Fibroblast of lung (primary cell): ENCODE results near the gene OXT. TPM values are rescaled to one million over a fixed set of nuclear protein-coding genes. Genes with fewer than 3 reads are reported as not detected.
"Not testable (repeated sequence)": the region's sequence is repeated elsewhere in the genome, so short reads cannot be mapped to it uniquely, and the experiment has no call there.

ENCODE experiments used
- DNase-seq, 2 donors: peaks; one replicate each; pipeline versions ENCODE4 v3.0.0 to v3.0.0-alpha.2; 2010; ENCODE audit warnings: low read depth in 2 of 2
- H2AFZ ChIP-seq: 2 replicates; pipeline ENCODE4 v1.5.1; 2012; ENCODE audit warnings: low read length, control low read depth, inconsistent platforms
- H3K27ac ChIP-seq: 2 replicates; pipeline ENCODE4 v1.5.1; 2011; ENCODE audit warnings: low read length, control low read depth; ENCODE audit not compliant: insufficient read depth
- H3K27me3 ChIP-seq: 2 replicates; pipeline ENCODE4 v1.5.1; 2011; ENCODE audit warnings: mild to moderate bottlenecking, low read length; ENCODE audit not compliant: control insufficient read depth, insufficient read depth
- H3K36me3 ChIP-seq: 2 replicates; pipeline ENCODE4 v1.5.1; 2011; ENCODE audit warnings: low read length; ENCODE audit not compliant: control insufficient read depth, insufficient read depth
- H3K4me1 ChIP-seq: 2 replicates; pipeline ENCODE4 v1.5.1; 2011; ENCODE audit warnings: low read length; ENCODE audit not compliant: control insufficient read depth, insufficient read depth; ENCODE audit errors: extremely low read depth
- H3K4me2 ChIP-seq: 2 replicates; pipeline ENCODE4 v1.5.1; 2011; ENCODE audit warnings: low read length, control low read depth; ENCODE audit not compliant: insufficient read depth; ENCODE audit errors: extremely low read depth
- H3K4me3 ChIP-seq, 4 experiments: fragments of 200-600 bp in 1 of 4; sonication (generic) in 1 of 4; replicated peaks in 1 of 4; 2 replicates each; pipeline ENCODE4 v1.5.1; 2011 to 2016; ENCODE audit warnings: low read length in 4 of 4, low read depth in 3 of 4, mild to moderate bottlenecking in 3 of 4, control low read depth in 2 of 4, inconsistent platforms in 1 of 4, mixed read lengths in 1 of 4; ENCODE audit not compliant: insufficient read depth in 1 of 4; ENCODE audit errors: control extremely low read depth in 1 of 4
- H3K79me2 ChIP-seq: 2 replicates; pipeline ENCODE4 v1.5.1; 2012; ENCODE audit warnings: mild to moderate bottlenecking, low read length, inconsistent platforms; ENCODE audit not compliant: control insufficient read depth, insufficient read depth
- H3K9ac ChIP-seq: 2 replicates; pipeline ENCODE4 v1.5.1; 2011; ENCODE audit warnings: mild to moderate bottlenecking, low read length, control low read depth; ENCODE audit not compliant: insufficient read depth
- H3K9me3 ChIP-seq: 2 replicates; pipeline ENCODE4 v1.5.1; 2012; ENCODE audit warnings: low read depth, low read length; ENCODE audit not compliant: control insufficient read depth, insufficient read depth
- H4K20me1 ChIP-seq: 2 replicates; pipeline ENCODE4 v1.5.1; 2011; ENCODE audit warnings: low read length; ENCODE audit not compliant: control insufficient read depth, insufficient read depth; ENCODE audit errors: extremely low read depth
- EZH2 ChIP-seq: IDR thresholded peaks from 2 replicates; pipeline ENCODE4 v1.5.1; 2012; ENCODE audit warnings: low read length, control low read depth, mild to moderate bottlenecking; ENCODE audit errors: missing control alignments
- polyA plus RNA-seq, 2 donors: library from polyadenylated mRNA; depleted of rRNA in 1 of 2; stranded (reverse) in 1 of 2; unstranded in 1 of 2; fragments of >200 nt; gene quantifications; 2 replicates each; pipeline ENCODE4 v1.2.1, GENCODE V29; 2011 to 2012; ENCODE audit warnings: missing spikeins in 1 of 2
- total RNA-seq: library from RNA; depleted of rRNA; stranded (reverse); fragments of >200 nt; gene quantifications from 2 replicates; pipeline ENCODE4 v1.2.1, GENCODE V29; 2014
- TF ChIP-seq, protein P1 (sequence below), 2 donors: IDR thresholded peaks in 1 of 2; conservative IDR thresholded peaks in 1 of 2; 1 replicate in 1 of 2; 2 replicates in 1 of 2; pipeline ENCODE4 v1.5.1; 2011 to 2012; ENCODE audit warnings: low read length in 2 of 2, control low read depth in 1 of 2, inconsistent platforms in 1 of 2, low read depth in 1 of 2, mild to moderate bottlenecking in 1 of 2

The OXT gene
- total and polyA plus RNA-seq, 2 donors (not counting 1 experiment from before 2014, with no cell fraction given) = not detected

DNA sequence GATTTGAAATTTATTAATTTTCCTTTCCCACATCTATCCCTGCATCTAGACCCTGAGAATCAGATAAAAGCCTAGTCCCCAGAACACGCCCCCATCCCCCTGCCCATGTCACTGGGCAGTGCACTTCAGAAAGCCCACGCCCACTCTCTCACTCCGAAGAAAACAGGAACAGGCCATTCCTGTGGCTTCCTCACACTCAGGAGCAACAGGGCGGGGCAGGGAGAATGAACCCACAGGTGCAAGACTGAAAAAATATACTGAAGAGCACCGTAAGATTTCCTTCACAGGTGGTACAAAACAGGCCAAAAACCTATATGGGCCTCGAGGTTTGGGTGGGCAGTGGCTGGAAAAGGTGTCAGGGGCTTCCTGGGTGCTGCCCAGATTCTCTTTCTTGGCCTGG is 3.4 kb downstream of the OXT start:
- H3K79me2 ChIP-seq = no peaks in the 10 kb centered on the region

DNA sequence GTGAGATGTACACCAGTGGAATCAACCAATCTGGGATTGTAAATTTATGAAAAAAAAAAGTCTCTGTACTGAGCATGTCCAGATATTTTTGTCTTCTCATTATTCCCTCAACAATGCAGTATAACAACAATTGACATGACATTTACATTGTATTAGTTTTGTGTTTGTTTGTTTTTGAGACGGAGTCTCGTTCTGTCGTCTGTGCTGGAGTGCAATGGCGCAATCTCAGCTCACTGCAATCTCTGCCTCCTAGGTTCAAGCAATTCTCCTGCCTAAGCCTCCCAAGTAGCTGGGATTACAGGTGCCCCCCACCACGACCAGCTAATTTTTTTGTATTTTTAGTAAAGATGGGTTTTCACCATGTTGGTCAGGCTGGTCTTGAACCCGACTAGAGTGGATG is 3.9 kb downstream of the OXT start:
- not testable (repeated sequence) for H3K4me3 ChIP-seq, H3K4me1 ChIP-seq

More for the DNA sequence above, 3.4 kb downstream of the OXT start:
- Histone ChIP-seq H3K9ac (no peak overlapping the region), H3K4me1 (no peaks in the 10 kb centered on the region), H3K36me3 (no peaks in the 10 kb centered on the region), H3K27me3 (peaks cover 13% of the 10 kb centered on the region), H4K20me1 (no peaks in the 10 kb centered on the region), H2AFZ (no peak overlapping the region), H3K9me3 (no peaks in the 10 kb centered on the region), H3K4me3 (no peak overlapping the region), H3K4me2 (no peak overlapping the region), H3K27ac (no peak overlapping the region)
- no peak for DNase-seq
- no peak for TF ChIP-seq EZH2
- TF ChIP-seq, protein P1, sequence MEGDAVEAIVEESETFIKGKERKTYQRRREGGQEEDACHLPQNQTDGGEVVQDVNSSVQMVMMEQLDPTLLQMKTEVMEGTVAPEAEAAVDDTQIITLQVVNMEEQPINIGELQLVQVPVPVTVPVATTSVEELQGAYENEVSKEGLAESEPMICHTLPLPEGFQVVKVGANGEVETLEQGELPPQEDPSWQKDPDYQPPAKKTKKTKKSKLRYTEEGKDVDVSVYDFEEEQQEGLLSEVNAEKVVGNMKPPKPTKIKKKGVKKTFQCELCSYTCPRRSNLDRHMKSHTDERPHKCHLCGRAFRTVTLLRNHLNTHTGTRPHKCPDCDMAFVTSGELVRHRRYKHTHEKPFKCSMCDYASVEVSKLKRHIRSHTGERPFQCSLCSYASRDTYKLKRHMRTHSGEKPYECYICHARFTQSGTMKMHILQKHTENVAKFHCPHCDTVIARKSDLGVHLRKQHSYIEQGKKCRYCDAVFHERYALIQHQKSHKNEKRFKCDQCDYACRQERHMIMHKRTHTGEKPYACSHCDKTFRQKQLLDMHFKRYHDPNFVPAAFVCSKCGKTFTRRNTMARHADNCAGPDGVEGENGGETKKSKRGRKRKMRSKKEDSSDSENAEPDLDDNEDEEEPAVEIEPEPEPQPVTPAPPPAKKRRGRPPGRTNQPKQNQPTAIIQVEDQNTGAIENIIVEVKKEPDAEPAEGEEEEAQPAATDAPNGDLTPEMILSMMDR (conservative IDR thresholded peaks at IDR 0.05 in 1 of 2, IDR thresholded peaks at IDR 0.05 in 1 of 2; ENCODE audit: low read depth in 1 of 2, low read length in 2 of 2) = no peak

DNA sequence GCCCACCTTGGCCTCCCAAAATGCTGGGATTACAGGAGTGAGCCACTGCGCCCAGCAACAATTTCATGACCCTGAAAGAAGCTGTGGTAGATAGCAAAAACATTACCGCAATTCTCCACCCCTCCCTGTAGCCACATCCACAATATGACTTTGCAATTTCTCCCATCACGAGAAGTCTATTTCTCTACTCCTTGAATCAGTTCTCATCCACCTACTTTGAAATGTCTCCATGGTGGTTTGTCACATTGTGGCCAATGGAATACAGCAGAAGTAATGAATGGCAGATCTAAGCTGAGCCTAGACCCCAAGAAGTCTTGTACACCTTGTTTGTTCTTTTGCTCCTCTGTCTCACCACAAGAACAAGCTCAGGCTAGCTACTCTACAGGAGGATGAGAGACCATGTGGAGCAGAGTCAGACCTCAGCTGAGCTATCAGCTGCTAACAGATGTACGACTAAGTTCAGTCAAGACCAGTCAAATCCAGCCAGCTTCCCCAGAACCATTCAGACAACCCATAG is 6.3 kb downstream of the OXT start:
- H3K79me2 ChIP-seq = no peaks in the 10 kb centered on the region
- no peak overlapping the region for H3K9ac ChIP-seq
- H3K4me2 ChIP-seq = no peak overlapping the region
- H3K4me1 ChIP-seq = peaks cover 7% of the 10 kb centered on the region
- peaks cover 25% of the 10 kb centered on the region for H3K27me3 ChIP-seq
- DNase-seq = no peak
- no peak overlapping the region for H3K27ac ChIP-seq
- H2AFZ ChIP-seq = no peak overlapping the region
- no peaks in the 10 kb centered on the region for H4K20me1 ChIP-seq
- no peak for TF ChIP-seq EZH2
- TF ChIP-seq, protein P1 (conservative IDR thresholded peaks at IDR 0.05 in 1 of 2, IDR thresholded peaks at IDR 0.05 in 1 of 2; ENCODE audit: low read depth in 1 of 2, low read length in 2 of 2) = no peak
- H3K36me3 ChIP-seq = no peaks in the 10 kb centered on the region
- no peak overlapping the region for H3K4me3 ChIP-seq
- H3K9me3 ChIP-seq = no peaks in the 10 kb centered on the region

More for the DNA sequence above, 3.9 kb downstream of the OXT start:
- H3K79me2 ChIP-seq, H3K36me3 ChIP-seq, DNase-seq, H3K9ac ChIP-seq, H3K27ac ChIP-seq, H4K20me1 ChIP-seq, H3K4me2 ChIP-seq, H2AFZ ChIP-seq, H3K9me3 ChIP-seq: not testable (repeated sequence)
- peaks cover 13% of the 10 kb centered on the region for H3K27me3 ChIP-seq
